VCaP (cell line): ENCODE measurements around the gene DIP2A.

Experiments
- H3K27ac ChIP-seq: fragments of 450-650 bp; 2 replicates; pipeline ENCODE4 v1.5.1; 2017
- CTCF ChIP-seq: fragments of 450-650 bp; conservative IDR thresholded peaks from 2 replicates; pipeline ENCODE4 v1.5.1; 2017; ENCODE audit warnings: mild to moderate bottlenecking, moderate library complexity

DIP2A gene

DNA sequence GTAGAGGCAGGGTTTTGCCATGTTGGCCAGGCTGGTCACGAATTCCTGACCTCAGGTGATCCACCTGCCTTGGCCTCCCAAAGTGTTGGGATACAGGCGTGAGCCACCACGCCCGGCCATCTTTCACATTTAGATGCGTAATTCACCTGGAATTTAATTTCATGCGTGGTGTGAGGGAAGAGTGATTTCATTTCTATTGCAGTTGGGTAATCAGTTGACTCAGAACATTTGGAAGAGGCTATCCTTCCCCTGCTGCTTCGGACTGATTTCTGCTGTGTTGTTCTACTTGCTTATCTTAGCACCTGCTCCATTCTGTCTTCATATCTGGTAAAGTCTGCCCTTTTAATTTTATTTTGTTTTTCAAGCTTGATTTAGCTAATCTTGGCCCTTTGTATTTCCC lies 19.1 kb downstream of the DIP2A start:
- TF ChIP-seq CTCF: no peak
- no peak overlapping the region for H3K27ac ChIP-seq

DNA sequence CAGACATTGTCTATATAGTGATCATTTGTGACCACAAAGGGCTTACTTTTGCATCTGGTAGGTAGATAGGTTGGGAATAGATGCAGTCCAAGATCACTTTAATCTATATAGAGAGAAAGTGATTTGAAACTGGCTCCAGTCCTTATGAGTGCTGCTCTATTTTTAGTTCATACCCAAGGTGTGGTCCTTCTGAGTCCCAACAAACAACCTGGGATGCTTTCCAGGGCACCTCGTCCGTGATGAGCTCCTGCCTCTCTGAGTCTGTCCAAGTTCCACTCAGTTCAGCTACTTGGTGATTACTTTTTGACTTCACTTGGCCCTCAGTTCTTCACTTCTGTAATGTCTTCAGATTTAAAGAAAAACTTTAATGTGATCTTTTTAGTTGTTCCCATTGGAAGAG lies 20.2 kb downstream of the DIP2A start:
- no peak for TF ChIP-seq CTCF
- no peak overlapping the region for H3K27ac ChIP-seq

DNA sequence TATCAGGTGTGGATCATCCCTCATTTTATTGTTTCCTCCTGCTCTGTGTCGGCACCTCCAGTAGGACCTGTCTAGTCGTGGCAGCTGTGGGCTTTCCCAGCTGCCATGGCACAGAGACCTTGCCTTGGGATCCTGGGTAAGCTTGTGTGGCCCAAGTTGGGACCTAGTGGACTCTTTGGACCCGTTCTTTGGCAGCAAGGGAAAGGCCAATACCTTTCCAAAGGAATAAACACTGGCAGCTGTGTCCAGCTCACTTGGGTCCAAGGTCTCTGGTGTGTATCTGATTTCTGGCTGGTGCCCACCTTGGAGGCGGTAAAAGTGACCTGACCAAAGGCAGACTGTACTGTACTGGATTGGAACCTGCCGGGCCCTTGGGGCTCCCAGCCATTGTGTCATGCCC lies 21.8 kb downstream of the DIP2A start:
- H3K27ac ChIP-seq: no peak overlapping the region
- no peak for TF ChIP-seq CTCF

DNA sequence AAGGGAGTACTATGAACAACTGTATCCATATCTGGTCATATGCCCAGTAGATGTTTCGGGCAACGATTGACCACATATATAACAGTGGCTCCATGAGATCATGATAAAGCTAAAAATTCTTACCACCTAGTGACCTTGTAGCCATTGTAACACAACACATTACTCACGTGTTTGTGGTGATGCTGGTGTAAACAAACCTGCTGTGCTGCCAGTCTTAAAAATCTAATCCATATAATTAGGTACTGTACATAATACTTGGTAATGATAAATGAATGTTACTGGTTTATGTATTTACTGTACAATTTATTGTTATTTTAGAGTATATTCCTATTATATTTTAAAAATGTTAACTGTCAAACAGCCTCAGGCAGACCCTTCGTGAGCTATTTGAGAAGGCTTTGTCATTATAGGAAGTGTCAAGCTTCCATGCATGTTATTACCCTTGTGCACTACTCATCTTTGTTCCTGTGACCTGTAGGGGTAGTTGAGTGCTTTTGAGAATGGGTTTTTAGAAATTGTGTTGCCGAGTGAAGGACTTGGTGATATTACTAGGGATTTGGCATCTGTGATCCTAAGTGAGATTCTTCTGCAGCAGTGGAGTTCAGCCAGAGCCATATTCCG lies 23.6 kb downstream of the DIP2A start:
- no peak overlapping the region for H3K27ac ChIP-seq
- no peak for TF ChIP-seq CTCF

- H3K27ac ChIP-seq: peak overlapping the region; percentile 85; the same call in 1 of the 2 replicates
- no peak for TF ChIP-seq CTCF
These were observed 24.1 kb downstream of the DIP2A start for GRCh38 chr21:46482846-46483231.

DNA sequence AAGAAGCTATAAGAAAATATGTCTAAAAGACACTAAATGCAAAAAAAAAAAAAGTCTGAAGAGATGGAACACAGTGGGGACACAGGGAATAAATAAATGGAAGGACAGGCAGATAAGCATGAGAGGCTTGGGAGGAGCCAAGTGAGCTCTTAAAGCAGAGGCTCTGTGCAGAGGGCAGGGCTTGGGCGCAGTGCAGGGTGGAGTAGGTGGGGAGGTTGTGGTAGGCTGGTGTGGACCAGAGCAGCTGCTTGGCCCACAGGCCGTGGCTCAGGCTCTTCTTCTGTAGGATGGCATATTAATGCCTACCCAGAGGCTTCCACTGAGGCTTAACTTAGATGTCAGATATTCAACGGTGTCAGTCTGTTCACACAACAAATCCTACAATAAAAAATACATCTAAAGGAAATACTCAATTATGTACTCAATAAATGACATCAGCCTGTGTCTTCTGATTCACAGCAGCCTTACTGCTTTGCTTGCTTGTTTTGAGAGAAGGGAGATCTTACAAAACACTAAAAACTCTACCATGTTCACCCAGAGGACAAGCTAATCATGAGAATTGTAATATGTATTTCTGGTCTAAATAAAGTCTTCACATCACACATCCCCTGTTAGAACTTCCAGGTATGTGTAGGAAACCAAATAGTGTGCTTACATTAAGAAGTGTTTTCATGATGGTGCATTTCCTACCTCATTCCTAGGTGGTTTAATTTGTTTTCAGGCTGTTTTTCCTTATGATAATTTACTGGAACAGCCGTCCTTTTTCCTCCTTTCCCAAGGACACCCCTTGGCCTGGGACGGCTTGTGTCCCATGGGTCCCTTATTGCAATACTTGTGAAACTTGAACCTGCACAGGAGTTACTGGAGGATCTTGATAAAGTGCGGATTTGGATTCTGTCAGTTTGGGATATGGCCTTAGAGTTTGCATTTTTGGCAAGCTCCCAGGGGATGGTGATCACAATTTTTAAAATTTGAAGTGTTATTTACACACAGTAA lies 24.9 kb downstream of the DIP2A start:
- H3K27ac ChIP-seq: peak overlapping the region; percentile 85
- TF ChIP-seq CTCF: no peak

- peak overlapping the region; percentile 85 for H3K27ac ChIP-seq
- no peak for TF ChIP-seq CTCF
These were observed 27.9 kb downstream of the DIP2A start for GRCh38 chr21:46486481-46487126.
